ELF-1 (cell line): Measurements from ENCODE around the gene ZWILCH.
"Not testable (repeated sequence)": the region's sequence is repeated elsewhere in the genome, so short reads cannot be mapped to it uniquely, and the experiment has no call there.

ENCODE experiments used
- DNase-seq: peaks from one replicate; pipeline ENCODE4 v3.0.0-alpha.2; 2016; ENCODE audit warnings: low read depth, low spot score

ZWILCH gene

DNA sequence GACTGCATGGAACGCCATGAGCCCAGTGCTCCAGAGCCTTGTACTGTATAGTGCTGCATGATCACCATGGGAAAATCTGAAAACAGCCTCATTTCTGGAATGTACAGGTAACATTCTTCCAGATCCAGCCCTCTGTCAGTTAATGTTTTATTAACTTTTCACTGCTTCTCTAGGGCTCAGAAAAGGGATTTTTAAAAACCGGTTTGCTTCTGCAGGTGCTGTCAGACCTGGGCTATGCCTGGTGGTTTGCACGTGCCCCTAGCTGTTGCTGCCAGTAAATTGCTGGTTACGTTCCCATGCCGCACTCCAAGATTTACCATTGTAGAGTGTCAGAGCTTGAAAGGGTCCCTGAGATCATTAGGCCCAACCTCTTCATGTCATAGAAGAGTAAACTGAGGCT is 16.6 kb upstream of the ZWILCH start:
- no peak for DNase-seq

DNA sequence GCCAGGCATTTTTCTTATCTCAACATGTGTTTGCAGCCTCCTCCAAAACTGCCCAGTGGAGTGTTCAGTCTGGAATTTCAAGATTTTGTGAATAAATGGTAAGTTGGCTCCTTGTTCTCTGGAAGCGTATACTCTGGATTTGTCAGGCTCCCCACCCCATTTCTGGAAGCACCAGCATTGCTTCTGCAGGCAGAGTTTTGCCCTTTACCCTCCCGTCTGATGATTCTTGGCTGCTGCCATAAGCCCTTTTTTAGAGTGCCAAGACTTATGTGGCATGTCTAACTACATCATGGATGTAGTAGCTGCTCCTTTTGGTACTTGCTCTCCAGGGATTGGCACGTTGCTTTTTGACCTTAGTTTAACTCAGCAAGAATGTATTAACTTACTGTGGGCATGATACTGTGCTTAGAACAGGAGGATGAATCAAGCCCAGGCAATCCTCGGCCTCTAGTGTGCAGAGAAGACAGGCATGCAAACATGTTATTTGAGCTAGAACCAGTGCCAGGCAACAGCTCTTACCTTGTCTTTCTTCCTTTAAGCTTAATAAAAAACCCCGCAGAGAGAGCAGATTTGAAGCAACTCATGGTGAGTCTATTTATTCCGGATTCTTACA is 15.8 kb upstream of the ZWILCH start:
- DNase-seq, result no peak

DNA sequence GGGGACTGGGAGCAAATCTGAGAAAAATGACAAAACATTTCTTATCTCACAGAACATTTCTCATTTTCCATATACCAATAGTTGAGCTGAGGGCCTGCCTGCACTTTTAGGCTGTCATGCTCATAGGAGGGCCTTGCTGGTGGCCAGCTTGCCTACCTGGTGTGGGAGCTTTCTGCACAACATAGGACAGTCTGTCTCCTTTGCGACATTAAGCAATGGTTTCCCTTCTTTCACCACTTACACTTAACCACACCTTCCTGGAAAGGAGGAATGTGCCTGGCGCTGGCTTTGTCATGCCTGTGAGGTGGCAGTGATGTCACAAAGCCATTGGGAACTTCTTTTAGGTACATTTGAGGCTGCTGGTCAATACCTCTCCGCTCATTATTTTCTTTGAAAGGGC is 13.3 kb upstream of the ZWILCH start:
- DNase-seq, result no peak

DNA sequence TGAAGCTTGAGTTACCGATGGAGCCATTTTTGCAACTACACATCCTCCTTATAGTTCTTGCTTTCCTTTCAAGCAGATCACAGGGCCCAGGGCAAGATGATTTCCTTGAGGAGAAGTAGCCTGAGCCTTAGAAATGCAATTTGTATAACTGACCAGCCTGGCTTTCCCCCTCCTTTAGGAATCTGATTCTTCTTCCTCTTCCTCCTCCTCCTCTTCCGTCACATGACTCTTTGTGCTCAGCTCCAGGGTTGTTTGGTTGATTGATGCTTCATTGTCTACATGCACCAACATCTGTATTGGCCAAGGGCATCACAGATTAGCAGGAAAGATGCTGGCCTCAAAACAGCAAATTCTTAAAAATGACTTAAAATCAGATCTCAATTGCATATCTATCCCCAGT is 10.9 kb upstream of the ZWILCH start:
- no peak for DNase-seq

DNA sequence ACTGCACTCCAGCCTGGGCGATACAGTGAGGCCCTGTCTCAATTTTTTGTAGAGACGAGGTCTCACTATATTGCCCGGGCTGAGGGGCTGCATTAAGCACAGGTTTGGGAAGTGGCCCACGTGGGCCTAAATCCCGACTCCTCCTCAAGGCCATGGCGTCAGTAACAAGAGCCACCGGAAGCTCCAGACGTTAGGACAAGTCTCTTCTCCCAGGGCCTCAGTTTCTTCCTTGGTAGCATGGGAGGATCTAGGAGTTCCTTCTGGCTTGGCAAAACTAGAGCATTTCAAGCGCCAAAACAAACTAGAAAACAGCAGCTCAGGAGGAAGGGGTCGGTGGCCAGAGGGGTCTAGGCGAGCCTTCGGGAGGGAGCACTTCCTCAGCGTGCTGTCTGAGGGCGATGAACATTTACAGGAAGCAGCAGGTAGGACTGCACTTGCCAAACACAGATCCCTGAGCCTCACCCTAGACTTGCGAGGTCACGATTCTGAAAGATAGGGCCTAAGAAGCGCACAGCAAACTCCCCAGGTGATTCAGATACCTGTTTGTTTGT is 8.1 kb upstream of the ZWILCH start:
- no peak for DNase-seq

DNA sequence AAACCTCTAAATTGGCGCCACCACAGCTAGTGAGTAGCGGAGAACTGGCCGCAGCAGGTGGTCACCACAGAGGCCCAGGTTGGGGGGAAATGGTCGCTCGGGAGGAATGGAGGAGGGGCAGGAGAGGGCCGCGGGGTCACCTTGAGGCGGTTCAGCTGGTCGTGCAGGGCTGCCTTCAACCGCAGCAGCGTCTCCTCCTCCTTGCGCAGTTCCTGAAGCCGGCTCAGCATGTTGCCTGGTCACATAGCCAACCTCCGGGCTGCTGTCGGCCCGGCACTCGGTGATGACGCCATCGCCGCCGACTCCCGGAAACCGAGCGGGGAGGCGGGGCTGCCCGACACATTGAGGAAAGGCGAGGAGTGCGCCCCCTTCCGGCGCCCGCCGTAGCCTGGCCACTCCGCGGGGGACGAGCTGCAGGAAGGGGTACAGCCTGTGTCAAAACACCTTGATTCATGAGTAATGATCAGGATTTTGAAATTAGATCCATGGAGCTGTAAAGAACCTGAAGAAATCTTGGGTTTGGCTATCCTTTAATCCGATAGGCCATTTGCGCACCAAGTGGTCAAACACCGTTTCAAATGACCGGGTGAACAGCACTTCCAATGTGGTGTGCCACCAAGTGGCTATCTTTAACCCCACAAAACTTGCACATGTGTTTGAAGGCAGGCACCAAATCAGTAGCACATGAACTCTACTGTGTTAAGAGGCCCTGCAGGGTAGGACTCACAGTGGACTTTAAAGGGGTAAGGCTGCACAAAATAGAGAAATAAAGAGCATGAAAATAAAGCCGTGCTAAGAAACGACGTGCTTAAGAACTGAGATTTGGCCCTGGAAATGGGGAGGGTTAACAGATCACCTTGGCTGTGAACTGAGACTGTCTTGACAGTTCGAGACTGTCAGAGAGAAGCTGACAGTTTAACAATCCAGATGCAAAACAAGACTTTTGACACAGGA is 7.3 kb upstream of the ZWILCH start, which contains the start of gene SNAPC5:
Gene SNAPC5, minus strand, starts transcription at position 261 of the 954 bp plus-strand sequence. Its CDS starts 31 bp downstream, at position 230.
- DNase-seq, result peak; percentile 99

DNA sequence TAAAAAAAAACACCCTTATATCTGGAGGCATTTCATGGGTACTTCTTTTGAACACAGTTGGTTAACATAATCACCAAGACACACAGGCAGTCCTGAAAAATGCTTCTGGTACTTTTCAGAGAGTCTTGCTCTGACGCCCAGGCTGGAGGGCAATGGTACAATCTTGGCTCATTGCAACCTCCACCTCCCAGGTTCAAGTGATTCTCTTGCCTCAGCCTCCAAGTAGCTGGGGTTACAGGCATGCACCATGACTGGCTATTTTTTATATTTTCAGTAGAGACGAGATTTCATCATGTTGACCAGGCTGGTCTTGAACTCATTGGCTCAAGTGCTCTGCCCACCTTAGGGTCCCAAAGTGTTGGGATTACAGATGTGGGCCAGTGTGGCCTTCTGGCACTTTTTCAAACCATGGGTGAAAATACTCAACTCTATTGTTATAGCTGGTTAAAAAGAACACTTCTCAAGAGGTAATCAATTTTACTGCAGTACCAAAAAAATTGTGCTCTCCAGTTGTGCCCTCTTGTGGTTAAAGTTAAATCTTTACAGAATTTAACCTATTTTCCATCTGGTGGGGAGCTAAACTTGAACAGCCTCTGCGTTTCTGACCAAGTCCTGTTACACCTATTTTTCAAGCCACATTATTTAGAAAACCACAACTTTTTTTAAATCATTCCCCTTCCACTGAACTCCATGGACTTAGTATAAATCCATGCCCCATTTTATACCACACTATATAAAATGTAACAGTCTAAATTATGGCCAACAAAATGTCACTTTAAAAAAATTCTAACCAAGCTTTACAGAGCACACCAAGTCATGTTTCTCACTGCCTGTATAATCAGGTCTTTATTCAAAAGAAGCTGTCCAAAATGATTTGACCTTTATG is 6.4 kb upstream of the ZWILCH start:
- no peak for DNase-seq

DNA sequence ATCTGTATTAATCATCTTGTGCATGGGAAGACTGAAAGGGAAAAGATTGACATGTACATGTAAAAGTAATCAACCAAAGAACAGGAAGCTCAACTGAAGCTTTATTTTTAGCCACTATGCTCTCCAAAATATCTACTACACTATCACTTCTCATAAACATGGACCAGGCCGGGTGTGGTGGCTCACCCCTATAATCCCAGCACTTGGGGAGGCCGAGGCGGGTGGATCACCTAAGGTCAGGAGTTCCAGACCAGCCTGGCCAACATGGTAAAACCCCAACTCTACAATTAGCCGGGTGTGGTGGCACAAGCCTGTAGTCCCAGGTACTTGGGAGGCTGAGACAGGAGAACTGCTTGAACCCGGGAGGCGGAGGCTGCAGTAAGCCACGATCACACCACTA is 4.8 kb upstream of the ZWILCH start:
- DNase-seq, result not testable (repeated sequence)

DNA sequence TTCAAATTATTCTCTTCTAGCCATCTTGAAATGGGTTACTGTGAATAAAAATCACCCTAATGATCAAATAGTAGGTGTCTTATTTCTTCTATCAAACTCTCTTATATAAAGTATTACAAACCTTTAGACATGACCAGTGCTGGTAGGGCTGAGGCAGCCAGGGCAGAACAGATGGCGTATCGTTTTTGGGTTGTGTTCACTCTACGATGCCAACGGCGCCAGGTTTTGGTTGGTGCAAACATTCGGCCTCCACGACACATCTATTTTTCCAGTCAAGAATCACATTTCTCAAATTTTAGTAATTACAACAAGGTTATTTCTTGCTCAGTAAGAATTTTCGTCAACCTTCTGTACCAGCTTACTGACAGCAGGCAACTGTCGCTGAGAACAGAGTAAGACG is 2.6 kb upstream of the ZWILCH start:
- no peak for DNase-seq

DNA sequence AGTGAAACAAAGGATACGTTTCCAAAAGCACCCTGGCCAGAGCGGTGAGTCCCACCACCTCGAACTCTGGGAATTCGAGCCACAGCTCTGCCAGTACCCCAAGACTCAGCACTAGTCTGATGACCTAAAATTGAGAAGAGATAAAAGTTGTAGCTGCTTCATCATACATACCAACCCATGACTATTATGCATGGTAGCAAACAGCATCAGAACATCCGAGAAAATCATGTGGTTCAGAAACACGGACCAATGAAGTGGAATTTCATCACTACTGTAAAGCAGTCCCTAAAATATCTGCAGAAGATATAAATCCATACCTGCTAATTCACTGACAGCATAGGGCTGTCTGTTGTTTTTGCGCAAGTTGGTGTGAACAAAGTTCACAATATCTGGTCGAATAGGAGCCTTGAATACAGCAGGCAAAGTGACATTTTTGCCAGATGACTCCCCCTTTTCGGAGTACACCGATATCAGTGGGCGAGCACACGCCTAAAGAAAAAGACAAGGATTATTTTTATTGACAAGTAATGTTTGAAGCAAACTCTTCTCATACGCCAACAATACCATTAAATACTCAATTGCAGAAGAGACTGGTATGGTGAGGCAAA is 2.0 kb upstream of the ZWILCH start:
- DNase-seq, result not testable (repeated sequence)

DNA sequence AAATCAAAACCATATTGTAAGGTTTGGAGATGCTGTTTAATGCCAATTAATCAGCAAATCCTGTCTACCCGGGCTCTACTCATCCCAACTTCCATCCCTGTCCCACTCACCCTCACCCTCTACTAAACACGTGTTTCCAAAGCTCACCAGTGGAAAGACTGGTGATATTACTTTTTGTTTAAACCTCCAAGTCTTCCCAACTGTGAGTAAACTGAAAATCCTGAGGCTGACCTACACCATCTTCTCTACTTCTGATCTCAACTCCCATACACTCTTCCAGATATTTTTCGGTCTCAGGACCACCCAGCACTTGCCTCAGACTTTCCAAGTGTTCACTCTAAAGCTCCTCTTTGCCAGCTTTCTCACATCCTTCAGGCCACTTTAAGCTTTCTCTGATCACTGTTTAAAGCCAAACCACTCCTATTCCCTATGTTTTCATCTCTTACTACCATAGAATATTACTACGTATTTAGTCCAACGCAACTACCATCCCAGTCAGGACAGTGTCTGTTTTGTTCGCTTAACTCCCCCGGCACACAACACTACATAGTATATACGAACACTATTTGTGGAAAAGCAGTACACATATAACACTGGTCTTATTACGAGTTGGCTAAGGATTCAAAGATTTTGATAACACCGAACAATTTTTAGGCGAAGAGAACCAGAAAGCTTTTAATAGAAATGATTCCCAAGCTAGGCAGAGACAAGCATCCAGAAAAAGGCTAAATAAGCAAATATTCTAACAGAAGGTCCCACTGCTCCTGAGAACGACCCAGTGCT is 1.2 kb upstream of the ZWILCH start:
- no peak for DNase-seq

DNA sequence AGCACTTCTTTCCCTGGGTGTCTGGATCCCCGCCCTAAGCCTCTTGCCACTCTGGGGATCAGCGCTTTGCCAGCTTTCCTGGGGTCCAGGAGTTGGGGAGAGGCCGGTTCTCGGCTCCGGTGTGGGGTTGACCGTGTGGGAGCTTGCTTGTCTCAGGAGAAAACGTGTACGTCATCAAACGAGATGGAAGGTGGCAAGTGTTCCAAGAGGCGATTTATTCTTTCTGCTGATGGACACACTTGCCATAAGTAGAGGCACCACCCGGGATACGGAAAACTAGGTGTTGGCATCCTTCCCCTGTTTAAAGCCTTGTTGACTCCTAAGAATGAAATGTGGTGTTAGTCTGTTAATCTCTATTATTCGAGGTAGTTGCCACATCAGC is 295 bp downstream of the ZWILCH start:
- DNase-seq, result no peak

DNA sequence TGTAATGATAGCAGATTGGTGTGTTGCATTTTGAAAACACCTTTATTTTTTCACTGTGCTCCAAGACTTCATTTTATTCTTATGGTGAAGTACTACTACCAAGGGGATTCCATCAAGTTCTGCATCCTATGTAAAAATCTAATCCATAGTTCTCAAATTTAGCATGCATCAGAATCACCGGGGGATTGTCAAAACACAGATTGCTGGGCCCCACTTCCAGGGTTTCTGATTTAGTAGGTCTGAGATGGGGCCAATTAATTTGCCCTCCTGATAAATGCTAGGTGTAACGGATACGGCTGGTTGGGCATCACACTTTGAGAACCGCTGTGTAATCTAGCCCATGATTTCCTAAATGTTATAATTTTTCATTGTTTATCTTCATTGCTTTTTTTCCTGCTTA is 692 bp downstream of the ZWILCH start:
- DNase-seq, result no peak

DNA sequence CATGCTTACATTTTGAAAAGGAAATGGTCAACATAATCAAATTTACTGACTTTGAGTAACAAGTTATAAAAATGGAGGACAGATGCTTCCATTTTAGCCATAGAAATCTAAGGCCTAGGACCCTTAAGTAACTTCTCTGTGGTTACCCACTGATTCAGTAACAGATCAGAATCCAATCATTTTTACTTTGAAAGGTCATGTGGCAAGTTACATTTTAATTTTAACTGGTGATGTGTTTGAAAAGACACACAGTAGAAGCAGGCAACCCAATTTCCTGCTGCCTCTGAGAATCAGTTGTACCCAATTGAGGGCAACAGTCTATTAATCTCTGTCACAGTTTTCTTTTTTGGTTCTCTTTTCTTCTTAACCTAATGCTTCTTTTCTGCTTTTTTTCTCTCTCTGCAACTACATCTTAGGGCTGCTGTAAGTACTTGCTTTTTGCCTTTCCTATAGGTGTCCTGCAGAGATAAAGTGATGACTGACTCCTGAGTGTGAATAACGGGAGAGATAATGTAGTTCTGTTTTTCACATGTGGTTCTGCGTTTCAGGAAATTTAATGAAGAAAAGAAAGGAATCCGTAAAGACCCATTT is 3.3 kb downstream of the ZWILCH start:
- no peak for DNase-seq

DNA sequence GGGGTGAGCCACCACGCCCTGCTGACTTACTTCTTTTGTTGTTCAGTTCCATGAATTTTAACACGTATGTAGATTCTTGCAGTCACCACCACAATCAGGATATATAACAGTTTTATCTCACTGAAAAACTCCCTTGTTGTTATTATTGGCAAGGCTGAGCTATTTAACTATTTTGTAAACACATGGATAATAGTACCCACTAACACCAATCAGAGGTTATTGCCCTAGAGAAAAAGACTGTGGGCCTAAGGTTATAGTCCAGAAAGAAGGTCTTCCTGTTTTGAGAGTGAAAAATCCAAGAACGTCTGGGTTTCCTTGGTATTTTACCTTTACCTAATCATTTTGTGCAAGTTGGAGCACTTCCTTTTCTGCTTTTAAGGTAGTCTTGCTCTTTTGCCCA is 9.5 kb downstream of the ZWILCH start:
- no peak for DNase-seq

DNA sequence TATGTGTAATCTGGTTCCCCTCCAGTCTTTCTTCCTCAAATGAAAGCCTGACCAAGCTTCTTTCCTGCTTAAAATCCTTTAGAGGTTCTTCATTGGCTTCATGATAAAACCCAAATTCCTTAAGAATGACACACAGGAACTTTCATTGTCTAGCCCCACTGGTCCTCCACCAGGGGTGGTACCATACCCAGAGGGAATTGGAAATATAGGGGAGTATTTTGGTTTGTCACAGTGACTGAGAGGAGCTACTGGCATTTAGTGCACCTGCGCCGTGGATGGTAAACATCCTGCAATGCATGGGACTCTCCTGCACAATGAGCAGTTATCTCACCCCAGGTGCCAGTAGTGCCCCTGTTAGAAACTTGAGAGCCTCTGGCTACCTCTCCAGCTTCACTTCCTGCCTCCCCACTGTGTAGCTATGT is 10.8 kb downstream of the ZWILCH start:
- DNase-seq, result no peak

DNA sequence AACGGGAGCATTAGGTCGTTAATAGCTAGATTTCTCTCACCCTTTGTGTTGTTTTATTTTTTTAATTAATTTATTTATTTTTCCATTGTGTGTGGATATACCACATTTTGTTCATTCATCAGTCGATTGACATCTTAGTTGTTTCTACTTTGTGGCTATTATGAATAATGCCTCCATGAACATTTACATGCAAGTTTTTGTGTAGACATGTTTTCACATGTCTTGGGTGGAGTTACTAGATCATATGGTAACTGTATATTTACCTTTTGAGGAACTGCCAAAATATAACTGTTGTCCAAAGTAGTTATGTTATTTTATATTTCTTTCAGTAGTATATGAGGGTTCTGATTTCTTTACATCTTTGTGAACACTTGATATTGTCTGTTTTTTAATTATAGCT is 18.8 kb downstream of the ZWILCH start:
- no peak for DNase-seq

DNA sequence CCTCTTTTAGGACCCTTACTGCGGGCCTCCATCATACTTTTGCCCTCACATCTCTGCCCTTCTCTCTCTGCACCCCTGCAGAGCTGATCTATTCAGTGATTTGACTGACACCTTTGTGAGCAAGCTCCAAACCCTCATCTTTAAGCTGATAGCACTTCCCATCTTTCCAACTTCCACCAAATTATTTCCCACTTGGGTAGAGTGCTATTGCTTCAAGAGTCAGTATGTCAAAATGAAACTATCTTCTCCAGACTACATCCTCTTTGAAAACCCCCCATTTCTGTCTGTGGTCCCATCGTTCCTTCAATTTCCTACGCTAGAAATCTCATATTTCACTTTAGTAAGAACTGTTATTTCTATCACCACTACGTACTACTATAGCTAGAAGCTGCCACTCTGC is 19.7 kb downstream of the ZWILCH start:
- no peak for DNase-seq

DNA sequence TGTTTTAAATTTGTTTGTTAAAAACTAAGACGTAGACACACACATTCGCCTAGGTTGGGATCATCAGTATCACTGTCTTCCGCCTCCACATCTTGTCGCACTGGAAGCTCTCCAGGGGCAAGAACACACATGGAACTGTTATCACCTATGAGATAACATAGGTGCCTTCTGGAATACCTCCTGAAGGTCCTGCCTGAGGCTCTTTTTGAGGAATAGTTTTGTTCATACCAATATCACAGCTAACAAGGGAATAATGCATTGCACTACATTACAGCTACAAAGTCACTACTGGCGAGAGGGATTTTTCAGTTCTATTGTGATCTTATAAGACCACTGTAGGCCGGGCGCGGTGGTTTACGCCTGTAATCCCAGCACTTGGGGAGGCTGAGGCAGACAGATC is 29.9 kb downstream of the ZWILCH start:
- no peak for DNase-seq

DNA sequence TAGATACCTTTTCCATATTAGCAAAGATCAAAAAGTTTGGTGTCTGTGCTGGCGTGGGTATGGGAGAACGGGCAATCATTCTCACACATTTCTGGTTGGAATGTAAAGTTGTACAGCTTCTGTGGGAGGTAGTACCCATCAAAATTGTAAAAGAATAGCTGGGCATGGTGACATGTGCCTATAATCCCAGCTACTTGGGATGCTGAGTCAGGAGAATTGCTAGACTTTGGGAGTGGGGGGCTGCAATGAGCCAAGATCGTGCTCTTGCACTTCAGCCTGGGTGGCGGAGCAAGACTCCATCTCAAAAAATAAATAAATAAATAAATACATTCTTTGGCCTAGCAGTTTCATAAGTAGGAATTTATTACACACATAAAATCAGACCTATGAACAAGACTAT is 37.8 kb downstream of the ZWILCH start:
- no peak for DNase-seq
